ENCODE results near the gene NIPAL3.
"Not testable (repeated sequence)": the region's sequence is repeated elsewhere in the genome, so short reads cannot be mapped to it uniquely, and the experiment has no call there.

The NIPAL3 gene

GRCh38 chr1:24459551-24460266 is 44.1 kb downstream of the NIPAL3 start:
- no peak for DNase-seq (ENCODE audit: low spot score)

GRCh38 chr1:24462128-24462527 is 46.5 kb downstream of the NIPAL3 start:
- not testable (repeated sequence) for DNase-seq (ENCODE audit: low spot score)

GRCh38 chr1:24463776-24464735 is 48.5 kb downstream of the NIPAL3 start:
- DNase-seq (ENCODE audit: low spot score): no peak

- DNase-seq (ENCODE audit: low spot score): no peak
Observed at GRCh38 chr1:24465099-24465498, 49.5 kb downstream of the NIPAL3 start.

GRCh38 chr1:24465638-24466037 is 50.0 kb downstream of the NIPAL3 start:
- DNase-seq (ENCODE audit: low spot score): no peak

- DNase-seq (ENCODE audit: low spot score): no peak
Observed at GRCh38 chr1:24468685-24469316, 53.2 kb downstream of the NIPAL3 start.

GRCh38 chr1:24470592-24470991 is 55.0 kb downstream of the NIPAL3 start:
- no peak for DNase-seq (ENCODE audit: low spot score)

- DNase-seq (ENCODE audit: low spot score): no peak
Observed at GRCh38 chr1:24472527-24473251, 57.1 kb downstream of the NIPAL3 start.

GRCh38 chr1:24474193-24474592 is 58.6 kb downstream of the NIPAL3 start:
- no peak for DNase-seq (ENCODE audit: low spot score)

- DNase-seq (ENCODE audit: low spot score): no peak
Observed at GRCh38 chr1:24475700-24476099, 60.1 kb downstream of the NIPAL3 start.

GRCh38 chr1:24476571-24476970 is 61.0 kb downstream of the NIPAL3 start:
- DNase-seq (ENCODE audit: low spot score): no peak

GRCh38 chr1:24477309-24477708 is 61.7 kb downstream of the NIPAL3 start:
- DNase-seq (ENCODE audit: low spot score): no peak

GRCh38 chr1:24481101-24481500 is 65.5 kb downstream of the NIPAL3 start:
- no peak for DNase-seq (ENCODE audit: low spot score)

- DNase-seq (ENCODE audit: low spot score): no peak
Observed at GRCh38 chr1:24481843-24482610, 66.4 kb downstream of the NIPAL3 start.

- DNase-seq (ENCODE audit: low spot score): no peak
Observed at GRCh38 chr1:24483441-24483840, 67.8 kb downstream of the NIPAL3 start.

GRCh38 chr1:24484199-24484598 is 68.6 kb downstream of the NIPAL3 start:
- DNase-seq (ENCODE audit: low spot score): no peak

GRCh38 chr1:24486331-24487065 is 70.9 kb downstream of the NIPAL3 start:
- no peak for DNase-seq (ENCODE audit: low spot score)

- no peak for DNase-seq (ENCODE audit: low spot score)
Observed at GRCh38 chr1:24487455-24487854, 71.9 kb downstream of the NIPAL3 start.

GRCh38 chr1:24488159-24488558 is 72.6 kb downstream of the NIPAL3 start:
- DNase-seq (ENCODE audit: low spot score): not testable (repeated sequence)

GRCh38 chr1:24489674-24490073 is 74.1 kb downstream of the NIPAL3 start:
- DNase-seq (ENCODE audit: low spot score): no peak
